Neural progenitor cell (in vitro differentiated cells): ENCODE results near the gene CASP1. TPM values are rescaled to one million over a fixed set of nuclear protein-coding genes. Genes with fewer than 3 reads are reported as not detected.

ENCODE experiments used
- DNase-seq: peaks from one replicate; pipeline ENCODE4 v3.0.0-alpha.2; 2016; ENCODE audit warnings: low spot score
- H2AFZ ChIP-seq: fragments of 200-600 bp; sonication (generic); replicated peaks from 2 replicates; pipeline ENCODE4 v1.6.1; 2016; ENCODE audit warnings: antibody characterized with exemption
- H3F3A ChIP-seq: fragments of 200-600 bp; sonication (generic); 2 replicates; pipeline ENCODE4 v1.6.1; 2016; ENCODE audit warnings: antibody characterized with exemption, low read depth
- H3K27ac ChIP-seq: fragments of 200-600 bp; sonication (generic); 2 replicates; pipeline ENCODE4 v1.5.1; 2016; ENCODE audit warnings: mild to moderate bottlenecking
- H3K27me3 ChIP-seq: fragments of 200-600 bp; sonication (generic); 2 replicates; pipeline ENCODE4 v1.6.1; 2016; ENCODE audit warnings: mild to moderate bottlenecking, moderate library complexity
- H3K36me3 ChIP-seq: fragments of 200-600 bp; sonication (generic); 2 replicates; pipeline ENCODE4 v1.5.1; 2016
- H3K4me1 ChIP-seq: fragments of 200-600 bp; sonication (generic); 2 replicates; pipeline ENCODE4 v1.6.1; 2016; ENCODE audit warnings: mixed run types
- H3K4me2 ChIP-seq: fragments of 200-600 bp; sonication (generic); 2 replicates; pipeline ENCODE4 v1.6.1; 2016
- H3K4me3 ChIP-seq: fragments of 200-600 bp; sonication (generic); 2 replicates; pipeline ENCODE4 v1.5.1; 2016
- H3K79me2 ChIP-seq: fragments of 200-600 bp; sonication (generic); 2 replicates; pipeline ENCODE4 v1.6.1; 2016; ENCODE audit warnings: low read depth
- H3K9ac ChIP-seq: fragments of 200-600 bp; sonication (generic); 2 replicates; pipeline ENCODE4 v1.6.1; 2016
- H3K9me3 ChIP-seq: fragments of 200-600 bp; sonication (generic); 2 replicates; pipeline ENCODE4 v1.5.1; 2016; ENCODE audit warnings: low read depth
- H4K20me1 ChIP-seq: fragments of 200-600 bp; sonication (generic); 2 replicates; pipeline ENCODE4 v1.6.1; 2016; ENCODE audit warnings: low read depth
- H3K27ac Mint-ChIP-seq: 3 replicates; pipeline ENCODE4 v1.8.0; 2021; ENCODE audit warnings: mixed read lengths
- H3K27me3 Mint-ChIP-seq: 2 replicates; pipeline ENCODE4 v1.8.0; 2022; ENCODE audit warnings: low read depth, mild to moderate bottlenecking, inconsistent platforms, moderate library complexity, mixed read lengths; ENCODE audit not compliant: insufficient read depth
- H3K36me3 Mint-ChIP-seq: 3 replicates; pipeline ENCODE4 v1.8.0; 2021; ENCODE audit warnings: mixed read lengths
- H3K4me1 Mint-ChIP-seq: 3 replicates; pipeline ENCODE4 v1.8.0; 2021; ENCODE audit warnings: mixed read lengths
- H3K4me3 Mint-ChIP-seq: 3 replicates; pipeline ENCODE4 v1.8.0; 2021; ENCODE audit warnings: mild to moderate bottlenecking, moderate library complexity, mixed read lengths
- H3K9me3 Mint-ChIP-seq: 3 replicates; pipeline ENCODE4 v1.8.0; 2020; ENCODE audit warnings: mixed read lengths
- CTCF ChIP-seq: fragments of 200-600 bp; sonication (generic); IDR thresholded peaks from 2 replicates; pipeline ENCODE4 v1.5.1; 2017; ENCODE audit warnings: antibody characterized with exemption, mild to moderate bottlenecking
- EZH2 ChIP-seq: fragments of 200-600 bp; sonication (generic); IDR thresholded peaks from 2 replicates; pipeline ENCODE4 v1.6.1; 2017; ENCODE audit warnings: antibody characterized with exemption, mild to moderate bottlenecking, moderate library complexity
- EZH2phosphoT487 ChIP-seq: fragments of 200-600 bp; sonication (generic); IDR thresholded peaks from 2 replicates; pipeline ENCODE4 v1.6.1; 2017; ENCODE audit warnings: antibody characterized with exemption
- total RNA-seq: library from RNA; depleted of rRNA; stranded (reverse); fragments of >200 nt; gene quantifications from 2 replicates; pipeline ENCODE4 v1.2.3, GENCODE V29; 2015; ENCODE audit warnings: low replicate concordance

The CASP1 gene
- total RNA-seq, 1 donor from 2014 or later: not detected

- H3K4me3 Mint-ChIP-seq: no peak overlapping the region
- no peaks in the 10 kb centered on the region for H3K36me3 Mint-ChIP-seq
- no peak for TF ChIP-seq EZH2
- no peak for TF ChIP-seq EZH2phosphoT487
- TF ChIP-seq CTCF: no peak
Measured at GRCh38 chr11:105052487-105052886, 17.5 kb upstream of the CASP1 start.

GRCh38 chr11:105051559-105051958 lies 16.6 kb upstream of the CASP1 start:
- Mint-ChIP-seq H3K36me3 (no peaks in the 10 kb centered on the region), H3K27ac (no peak overlapping the region), H3K9me3 (no peaks in the 10 kb centered on the region), H3K4me1 (no peaks in the 10 kb centered on the region), H3K27me3 (no peaks in the 10 kb centered on the region), H3K4me3 (no peak overlapping the region)
- Histone ChIP-seq H3K27me3 (no peaks in the 10 kb centered on the region), H4K20me1 (no peaks in the 10 kb centered on the region), H3K4me3 (no peak overlapping the region), H3K4me2 (no peak overlapping the region), H3K36me3 (no peaks in the 10 kb centered on the region), H3K9me3 (no peaks in the 10 kb centered on the region), H3K4me1 (peaks cover 3% of the 10 kb centered on the region), H3F3A (peaks cover 1% of the 10 kb centered on the region), H3K9ac (no peak overlapping the region), H2AFZ (no peak overlapping the region), H3K27ac (no peak overlapping the region), H3K79me2 (no peaks in the 10 kb centered on the region)
- no peak for DNase-seq
- TF ChIP-seq CTCF (no peak), EZH2phosphoT487 (no peak), EZH2 (no peak)

More at GRCh38 chr11:105052487-105052886, 17.5 kb upstream of the CASP1 start:
- Histone ChIP-seq H3K4me3 (no peak overlapping the region), H3K27me3 (no peaks in the 10 kb centered on the region), H3K9me3 (no peaks in the 10 kb centered on the region), H3K27ac (no peak overlapping the region), H4K20me1 (no peaks in the 10 kb centered on the region), H3K4me1 (peaks cover 8% of the 10 kb centered on the region), H3K36me3 (no peaks in the 10 kb centered on the region), H3K79me2 (no peaks in the 10 kb centered on the region), H2AFZ (no peak overlapping the region), H3K4me2 (no peak overlapping the region), H3K9ac (no peak overlapping the region), H3F3A (peaks cover 3% of the 10 kb centered on the region)
- Mint-ChIP-seq H3K4me1 (no peaks in the 10 kb centered on the region), H3K27ac (no peak overlapping the region), H3K9me3 (no peaks in the 10 kb centered on the region), H3K27me3 (no peaks in the 10 kb centered on the region)
- no peak for DNase-seq

GRCh38 chr11:105049481-105049880 lies 14.5 kb upstream of the CASP1 start:
- H3K9me3 Mint-ChIP-seq: no peaks in the 10 kb centered on the region
- no peaks in the 10 kb centered on the region for H3K36me3 Mint-ChIP-seq
- H3K27me3 Mint-ChIP-seq: no peaks in the 10 kb centered on the region
- no peaks in the 10 kb centered on the region for H3K79me2 ChIP-seq
- no peak overlapping the region for H2AFZ ChIP-seq
- no peak overlapping the region for H3K9ac ChIP-seq
- no peaks in the 10 kb centered on the region for H4K20me1 ChIP-seq
- H3K27ac ChIP-seq: no peak overlapping the region
- no peak overlapping the region for H3K4me2 ChIP-seq
- no peak overlapping the region for H3K4me3 ChIP-seq
- H3K27me3 ChIP-seq: no peaks in the 10 kb centered on the region
- no peaks in the 10 kb centered on the region for H3K9me3 ChIP-seq
- DNase-seq: no peak
- H3K4me1 Mint-ChIP-seq: no peaks in the 10 kb centered on the region
- H3K36me3 ChIP-seq: no peaks in the 10 kb centered on the region
- no peaks in the 10 kb centered on the region for H3K4me1 ChIP-seq
- H3K27ac Mint-ChIP-seq: no peak overlapping the region
- TF ChIP-seq EZH2 (no peak), EZH2phosphoT487 (no peak), CTCF (no peak)
- no peak overlapping the region for H3K4me3 Mint-ChIP-seq
- H3F3A ChIP-seq: no peaks in the 10 kb centered on the region
